Measurements from ENCODE around the gene PDE6H.

- TF ChIP-seq, protein P1, sequence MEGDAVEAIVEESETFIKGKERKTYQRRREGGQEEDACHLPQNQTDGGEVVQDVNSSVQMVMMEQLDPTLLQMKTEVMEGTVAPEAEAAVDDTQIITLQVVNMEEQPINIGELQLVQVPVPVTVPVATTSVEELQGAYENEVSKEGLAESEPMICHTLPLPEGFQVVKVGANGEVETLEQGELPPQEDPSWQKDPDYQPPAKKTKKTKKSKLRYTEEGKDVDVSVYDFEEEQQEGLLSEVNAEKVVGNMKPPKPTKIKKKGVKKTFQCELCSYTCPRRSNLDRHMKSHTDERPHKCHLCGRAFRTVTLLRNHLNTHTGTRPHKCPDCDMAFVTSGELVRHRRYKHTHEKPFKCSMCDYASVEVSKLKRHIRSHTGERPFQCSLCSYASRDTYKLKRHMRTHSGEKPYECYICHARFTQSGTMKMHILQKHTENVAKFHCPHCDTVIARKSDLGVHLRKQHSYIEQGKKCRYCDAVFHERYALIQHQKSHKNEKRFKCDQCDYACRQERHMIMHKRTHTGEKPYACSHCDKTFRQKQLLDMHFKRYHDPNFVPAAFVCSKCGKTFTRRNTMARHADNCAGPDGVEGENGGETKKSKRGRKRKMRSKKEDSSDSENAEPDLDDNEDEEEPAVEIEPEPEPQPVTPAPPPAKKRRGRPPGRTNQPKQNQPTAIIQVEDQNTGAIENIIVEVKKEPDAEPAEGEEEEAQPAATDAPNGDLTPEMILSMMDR (IDR thresholded peaks at IDR 0.05), result no peak
- TF ChIP-seq POLR2AphosphoS5 (IDR thresholded peaks at IDR 0.05; ENCODE audit: insufficient read depth in 1 of 2, low read depth in 1 of 2), result no peak
- TF ChIP-seq POLR2A (IDR thresholded peaks at IDR 0.05), result no peak
Measured at GRCh38 chr12:14924541-14924940, 48.3 kb upstream of the PDE6H start.

Data from vagina (tissue), 2 donors.